SK-N-SH (cell line): ENCODE results near the gene AUP1.

Source experiments
- CHD2 ChIP-seq: fragments of 150-350 bp; IDR thresholded peaks from 2 replicates; pipeline ENCODE4 v1.6.1; 2018; ENCODE audit warnings: low read length; ENCODE audit not compliant: partially characterized antibody
- EP300 ChIP-seq, 2 experiments: IDR thresholded peaks; 2 replicates each; pipeline versions ENCODE4 v1.4.0 to v1.6.1; 2012; ENCODE audit warnings: borderline replicate concordance in 1 of 2, low read depth in 1 of 2, low read length in 1 of 2
- FOXM1 ChIP-seq: IDR thresholded peaks from 2 replicates; pipeline ENCODE4 v1.4.0; 2012; ENCODE audit warnings: low read depth, mild to moderate bottlenecking
- GATA2 ChIP-seq: sonication (generic); formaldehyde crosslinking; IDR thresholded peaks from 2 replicates; pipeline ENCODE4 v1.5.0; 2020; ENCODE audit warnings: mild to moderate bottlenecking, missing genetic modification reagents
- SIN3A ChIP-seq: IDR thresholded peaks from 2 replicates; pipeline ENCODE4 v1.6.1; 2012; ENCODE audit warnings: low read depth, mild to moderate bottlenecking, low read length, moderate library complexity, borderline replicate concordance

DNA sequence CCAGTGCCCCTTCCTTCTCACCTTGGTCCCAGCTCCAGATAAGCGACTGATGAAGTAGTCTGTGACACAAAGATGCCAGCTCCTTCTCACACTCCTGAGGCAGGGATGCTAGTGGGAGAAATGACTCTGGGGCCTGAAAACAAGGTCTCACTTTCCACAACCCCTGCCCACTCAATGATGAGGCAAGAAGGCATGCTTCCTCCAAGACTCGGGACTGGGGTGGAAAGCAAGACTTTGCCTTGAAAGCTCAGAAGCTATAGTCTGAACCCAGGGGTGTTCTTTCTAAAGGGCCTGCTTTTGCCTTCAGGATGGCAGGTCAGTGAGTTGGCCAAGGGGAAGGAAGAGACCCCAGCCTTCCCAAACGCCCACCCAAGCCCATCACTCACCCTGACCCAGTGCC, 48.1 kb downstream of the AUP1 start:
- no peak for TF ChIP-seq CHD2
- no peak for TF ChIP-seq GATA2 (CRISPR knock-in tag)
- no peak for TF ChIP-seq EP300 (IDR thresholded peaks at IDR 0.05; ENCODE audit: borderline replicate concordance in 1 of 2, low read depth in 1 of 2, low read length in 1 of 2)
- TF ChIP-seq FOXM1: no peak
- no peak for TF ChIP-seq SIN3A
